Osteoblast (primary cell): Measurements from ENCODE around the gene MOB2. TPM values are rescaled to one million over a fixed set of nuclear protein-coding genes. Genes with fewer than 3 reads are reported as not detected.

Experiments
- DNase-seq: peaks from one replicate; pipeline ENCODE4 v3.0.0; 2011; ENCODE audit warnings: low spot score, mixed read lengths; ENCODE audit not compliant: insufficient read length; ENCODE audit errors: missing footprints
- H2AFZ ChIP-seq: 2 replicates; pipeline ENCODE4 v1.6.0; 2011; ENCODE audit warnings: mild to moderate bottlenecking, low read length
- H3K27ac ChIP-seq: 2 replicates; pipeline ENCODE4 v1.5.1; 2011; ENCODE audit warnings: mild to moderate bottlenecking, low read depth, low read length, moderate library complexity
- H3K27me3 ChIP-seq: 2 replicates; pipeline ENCODE4 v1.6.0; 2012; ENCODE audit warnings: mild to moderate bottlenecking, control low read depth, inconsistent platforms, low read length, moderate library complexity; ENCODE audit not compliant: insufficient read depth
- H3K36me3 ChIP-seq: 2 replicates; pipeline ENCODE4 v1.5.1; 2011; ENCODE audit warnings: mild to moderate bottlenecking, low read length, control low read depth, moderate library complexity; ENCODE audit not compliant: insufficient read depth
- H3K4me1 ChIP-seq: 2 replicates; pipeline ENCODE4 v1.5.1; 2011; ENCODE audit warnings: mild to moderate bottlenecking, low read length, control low read depth, moderate library complexity; ENCODE audit not compliant: insufficient read depth
- H3K4me2 ChIP-seq: 2 replicates; pipeline ENCODE4 v1.6.0; 2011; ENCODE audit warnings: mild to moderate bottlenecking, low read length; ENCODE audit not compliant: insufficient read depth
- H3K4me3 ChIP-seq: fragments of 200-600 bp; sonication (generic); 3 replicates; pipeline ENCODE4 v1.5.1; 2012; ENCODE audit warnings: mild to moderate bottlenecking, low read length, inconsistent platforms; ENCODE audit not compliant: insufficient read depth
- H3K79me2 ChIP-seq: 2 replicates; pipeline ENCODE4 v1.6.0; 2012; ENCODE audit warnings: mild to moderate bottlenecking, low read length, control low read depth, inconsistent platforms; ENCODE audit not compliant: insufficient read depth
- H3K9me3 ChIP-seq: 2 replicates; pipeline ENCODE4 v1.5.1; 2011; ENCODE audit warnings: low read depth, low read length, control low read depth
- H4K20me1 ChIP-seq: 2 replicates; pipeline ENCODE4 v1.6.0; 2012; ENCODE audit warnings: mild to moderate bottlenecking, low read length, control low read depth; ENCODE audit not compliant: insufficient read depth
- CTCF ChIP-seq: IDR thresholded peaks from 2 replicates; pipeline ENCODE4 v1.5.1; 2011; ENCODE audit warnings: mild to moderate bottlenecking, low read depth, low read length, moderate library complexity; ENCODE audit errors: extremely low read depth
- total RNA-seq: library from RNA; depleted of rRNA; stranded (reverse); fragments of >200 nt; gene quantifications from 2 replicates; pipeline ENCODE4 v1.2.3, GENCODE V29; 2012

MOB2 gene
- total RNA-seq, 1 donor = 28.2 TPM

DNA sequence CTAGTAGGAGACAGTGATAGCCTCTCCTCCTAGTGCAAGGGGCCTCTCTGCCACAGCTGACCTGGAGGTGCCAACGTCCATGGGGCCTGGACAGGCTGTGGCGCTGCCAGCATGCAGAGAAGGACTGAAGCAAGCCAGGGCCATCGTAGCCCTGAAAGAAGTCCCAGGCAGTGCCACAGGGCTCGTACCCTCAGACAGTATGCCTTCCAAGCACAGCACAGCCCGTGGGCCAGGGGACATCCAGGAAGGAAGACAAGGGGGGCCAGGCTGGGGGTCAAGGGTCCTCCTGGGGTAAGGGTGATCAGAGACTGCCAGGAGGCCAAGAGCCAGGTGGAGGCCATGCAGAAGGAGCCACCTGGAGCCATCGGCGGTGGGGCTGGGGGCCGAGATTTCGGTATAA, 20.4 kb upstream of the MOB2 start:
- Histone ChIP-seq H2AFZ (no peak overlapping the region), H3K79me2 (peaks cover 64% of the 10 kb centered on the region), H3K27me3 (no peaks in the 10 kb centered on the region), H3K36me3 (no peaks in the 10 kb centered on the region), H3K4me2 (no peak overlapping the region), H4K20me1 (peaks cover 80% of the 10 kb centered on the region), H3K4me1 (peaks cover 6% of the 10 kb centered on the region), H3K9me3 (no peaks in the 10 kb centered on the region), H3K27ac (no peak overlapping the region), H3K4me3 (no peak overlapping the region)
- TF ChIP-seq CTCF = no peak
- peak; percentile 37 for DNase-seq

DNA sequence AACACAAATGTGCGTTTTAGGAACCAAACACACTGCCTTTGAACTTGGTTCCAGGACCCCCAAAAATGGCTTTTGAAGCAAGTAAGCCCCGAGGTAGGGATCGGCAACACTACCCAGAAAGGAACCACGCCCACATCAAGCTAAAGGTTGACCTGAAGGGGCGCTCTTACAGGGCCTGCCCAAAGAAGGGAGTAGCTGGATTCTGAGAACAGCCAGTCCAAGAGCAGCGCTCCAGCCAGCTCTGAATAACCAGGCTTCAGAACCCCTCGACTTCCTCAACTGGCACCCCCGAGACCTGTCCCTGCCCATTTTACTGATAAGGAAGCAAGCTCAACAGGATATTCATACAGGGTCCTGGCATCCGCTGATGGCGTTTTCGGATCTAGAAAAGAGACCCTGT, 18.9 kb upstream of the MOB2 start:
- H3K4me2 ChIP-seq = no peak overlapping the region
- DNase-seq = peak; percentile 1
- H3K27me3 ChIP-seq = no peaks in the 10 kb centered on the region
- no peaks in the 10 kb centered on the region for H3K36me3 ChIP-seq
- no peak for TF ChIP-seq CTCF
- no peak overlapping the region for H3K27ac ChIP-seq
- H2AFZ ChIP-seq = no peak overlapping the region
- H3K9me3 ChIP-seq = no peaks in the 10 kb centered on the region
- peaks cover 78% of the 10 kb centered on the region for H3K79me2 ChIP-seq
- H3K4me3 ChIP-seq = no peak overlapping the region
- peaks cover 82% of the 10 kb centered on the region for H4K20me1 ChIP-seq
- peaks cover 6% of the 10 kb centered on the region for H3K4me1 ChIP-seq

- Histone ChIP-seq H3K27me3 (no peaks in the 10 kb centered on the region), H3K79me2 (peaks cover 86% of the 10 kb centered on the region), H4K20me1 (peaks cover 85% of the 10 kb centered on the region), H3K9me3 (no peaks in the 10 kb centered on the region), H3K4me3 (no peak overlapping the region), H3K36me3 (no peaks in the 10 kb centered on the region), H3K4me2 (no peak overlapping the region), H3K27ac (no peak overlapping the region), H3K4me1 (peaks cover 6% of the 10 kb centered on the region), H2AFZ (no peak overlapping the region)
- TF ChIP-seq CTCF = no peak
- DNase-seq = peak; percentile 57
Measured at GRCh38 chr11:1504581-1505290, 18.2 kb upstream of the MOB2 start.

DNA sequence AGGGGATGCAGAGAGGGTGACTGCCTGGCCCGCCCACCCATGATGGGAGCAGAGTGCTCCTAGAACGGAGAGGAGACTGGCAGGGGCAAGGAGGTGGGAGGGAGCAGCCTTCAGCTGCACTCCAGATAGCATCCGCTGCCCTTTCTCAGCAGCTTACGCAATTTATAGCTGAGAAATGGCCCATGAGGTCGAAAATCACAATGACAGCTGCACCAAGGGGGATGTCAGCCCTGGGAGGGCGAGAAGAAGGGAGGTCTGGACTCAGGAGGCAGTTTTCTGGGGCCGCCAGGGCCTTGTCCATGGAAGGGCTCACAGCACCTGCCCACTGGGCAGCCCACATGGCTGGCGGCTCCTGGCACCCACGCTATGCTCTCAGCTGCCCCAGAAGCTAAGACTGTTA, 17.6 kb upstream of the MOB2 start:
- peak; percentile 31 for DNase-seq
- H3K36me3 ChIP-seq = no peaks in the 10 kb centered on the region
- H3K9me3 ChIP-seq = no peaks in the 10 kb centered on the region
- H2AFZ ChIP-seq = no peak overlapping the region
- no peaks in the 10 kb centered on the region for H3K27me3 ChIP-seq
- no peak for TF ChIP-seq CTCF
- no peak overlapping the region for H3K4me3 ChIP-seq
- peaks cover 6% of the 10 kb centered on the region for H3K4me1 ChIP-seq
- H3K27ac ChIP-seq = no peak overlapping the region
- peaks cover 89% of the 10 kb centered on the region for H3K79me2 ChIP-seq
- H4K20me1 ChIP-seq = peaks cover 85% of the 10 kb centered on the region
- H3K4me2 ChIP-seq = no peak overlapping the region
